GM18951 (cell line): ENCODE data around the gene PDHX.

Experiments
- POLR2A ChIP-seq: IDR thresholded peaks from 4 replicates; pipeline ENCODE4 v1.6.1; 2011; ENCODE audit warnings: mild to moderate bottlenecking; ENCODE audit not compliant: insufficient read length, insufficient read depth; ENCODE audit errors: extremely low read depth
- in situ Hi-C: fragments of 300-500 bp; cut with MboI; formaldehyde crosslinking; loops from one replicate; pipeline ENCODE4 v1.12.0; 2022; ENCODE audit warnings: low sequenced_read_pairs, mixed read lengths, inconsistent platforms; ENCODE audit not compliant: unreplicated experiment

PDHX gene

DNA sequence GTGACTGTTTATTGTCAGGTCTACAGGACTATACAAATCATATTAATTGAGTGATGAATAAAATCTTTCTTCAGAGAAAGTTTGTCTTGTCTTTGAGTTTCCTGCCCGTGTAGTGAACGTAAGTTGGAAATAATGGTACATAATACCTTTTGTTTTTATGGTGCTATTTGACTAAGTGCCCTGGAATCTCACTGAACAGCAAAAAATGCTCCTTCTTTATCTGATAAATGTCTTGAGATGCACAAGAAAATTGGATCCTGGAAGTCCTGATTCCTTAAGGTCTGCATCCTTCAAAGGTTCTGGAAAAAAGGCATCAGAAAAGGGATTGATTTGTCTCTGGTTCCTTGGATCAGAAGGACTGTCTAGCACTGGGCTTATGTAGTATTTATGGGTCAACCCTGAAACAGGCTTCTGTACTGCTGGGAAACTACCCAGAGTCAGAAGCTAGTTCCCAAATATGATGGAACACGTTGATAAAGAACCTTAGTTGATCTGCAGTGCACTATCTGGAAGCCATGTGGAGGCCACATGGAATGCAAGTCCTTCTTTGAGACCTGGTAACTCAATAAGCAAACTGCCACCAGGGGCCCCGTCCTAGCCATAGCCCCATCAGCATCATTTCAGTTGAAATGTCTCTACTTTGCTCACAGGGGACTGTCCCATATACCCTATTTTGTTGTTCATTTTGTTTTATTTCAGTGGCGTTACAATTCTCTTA is 122.0 kb downstream of the PDHX start:
- TF ChIP-seq POLR2A: no peak
- in situ Hi-C loops: no loop called here

DNA sequence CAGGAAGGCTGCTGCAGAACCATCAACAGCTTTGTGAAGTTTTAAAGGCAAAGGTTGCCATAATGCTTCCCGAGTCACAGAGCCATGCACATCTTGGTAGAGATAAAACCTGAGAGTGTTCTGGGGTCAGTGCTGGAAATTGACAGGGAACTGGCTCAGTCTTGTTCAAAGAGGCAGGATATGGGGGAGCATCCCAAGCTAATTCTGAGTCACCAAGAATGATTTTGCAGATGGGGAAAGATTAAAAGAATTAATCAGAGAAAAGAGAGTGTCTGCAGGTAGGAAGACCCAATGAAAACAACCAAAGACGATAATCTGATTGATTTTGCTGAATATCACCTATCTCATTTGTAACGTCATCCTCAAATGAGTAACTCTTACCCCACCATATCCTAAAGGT is 122.7 kb downstream of the PDHX start:
- in situ Hi-C loops: no loop called here
- TF ChIP-seq POLR2A: no peak

DNA sequence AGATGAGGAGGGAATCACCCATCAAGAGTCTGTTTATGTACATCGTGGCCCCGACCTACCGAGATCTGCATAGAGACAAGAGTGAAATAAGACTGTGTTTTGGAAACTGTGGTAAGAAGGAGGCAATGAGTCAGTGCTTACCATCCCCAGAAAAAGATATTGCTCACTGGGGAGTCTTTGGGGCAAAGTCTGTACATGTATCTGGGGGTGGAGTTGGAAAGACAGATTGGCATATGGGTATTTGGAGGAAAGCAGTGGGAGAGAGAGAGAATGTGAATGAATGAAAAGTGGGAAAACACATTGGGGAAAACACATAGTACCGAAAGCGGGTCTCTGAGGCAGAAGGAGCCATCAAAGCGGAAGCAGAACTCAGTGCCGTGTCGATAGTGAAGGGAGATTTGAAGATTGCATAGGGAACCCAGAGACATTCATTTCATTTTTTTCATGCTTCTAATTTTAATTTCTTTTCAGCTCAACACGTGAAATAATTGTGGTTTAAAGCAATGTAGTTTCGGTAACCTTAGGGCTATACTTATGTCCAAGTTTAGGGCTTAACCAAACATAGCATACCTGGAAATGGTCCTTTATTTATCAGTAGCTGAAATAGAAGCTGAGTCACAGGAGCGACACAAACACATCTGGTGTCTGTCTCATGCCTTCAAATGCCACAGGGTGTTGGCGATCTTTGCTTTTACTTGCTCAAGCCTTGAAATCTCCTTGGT is 124.0 kb downstream of the PDHX start:
- no peak for TF ChIP-seq POLR2A
- in situ Hi-C loops: no loop called here

GRCh38 chr11:35041070-35041554 is 124.7 kb downstream of the PDHX start:
- in situ Hi-C loops: no loop called here
- TF ChIP-seq POLR2A: no peak

GRCh38 chr11:35042224-35042623 is 125.8 kb downstream of the PDHX start:
- in situ Hi-C loops: no loop called here
- no peak for TF ChIP-seq POLR2A

- in situ Hi-C loops: no loop called here
- TF ChIP-seq POLR2A: no peak
Observed at GRCh38 chr11:35042913-35043312, 126.5 kb downstream of the PDHX start.

GRCh38 chr11:35043936-35044335 is 127.5 kb downstream of the PDHX start:
- TF ChIP-seq POLR2A: no peak
- in situ Hi-C loops: no loop called here

- in situ Hi-C loops: no loop called here
Observed at GRCh38 chr11:35045236-35045820, 128.9 kb downstream of the PDHX start.

More at GRCh38 chr11:35045236-35045820, 128.9 kb downstream of the PDHX start:
- no peak for TF ChIP-seq POLR2A
